IPS-15b (cell line): ENCODE results near the gene MFAP2.

Experiments used
- H3K27me3 ChIP-seq: one replicate; pipeline ENCODE4 v1.6.1; 2013; ENCODE audit warnings: low read length; ENCODE audit not compliant: control insufficient read depth, insufficient read depth
- H3K36me3 ChIP-seq: one replicate; pipeline ENCODE4 v1.6.1; 2013; ENCODE audit warnings: low read length; ENCODE audit not compliant: control insufficient read depth, insufficient read depth
- H3K4me1 ChIP-seq: one replicate; pipeline ENCODE4 v1.6.1; 2013; ENCODE audit warnings: mild to moderate bottlenecking, low read length; ENCODE audit not compliant: control insufficient read depth, insufficient read depth
- H3K4me3 ChIP-seq: one replicate; pipeline ENCODE4 v1.5.1; 2013; ENCODE audit warnings: low read depth, low read length
- H3K9ac ChIP-seq: one replicate; pipeline ENCODE4 v1.6.1; 2013; ENCODE audit warnings: low read depth, mild to moderate bottlenecking, low read length
- H3K9me3 ChIP-seq: one replicate; pipeline ENCODE4 v1.6.1; 2013; ENCODE audit warnings: mild to moderate bottlenecking, low read length; ENCODE audit not compliant: control insufficient read depth, insufficient read depth

Gene MFAP2

GRCh38 chr1:16977377-16977776 is 3.0 kb downstream of the MFAP2 start:
- H3K4me1 ChIP-seq = peaks cover 3% of the 10 kb centered on the region
- H3K27me3 ChIP-seq = no peaks in the 10 kb centered on the region
- no peak overlapping the region for H3K4me3 ChIP-seq
- H3K9ac ChIP-seq = no peak overlapping the region
- H3K36me3 ChIP-seq = peaks cover 26% of the 10 kb centered on the region
- H3K9me3 ChIP-seq = no peaks in the 10 kb centered on the region

- H3K9ac ChIP-seq = no peak overlapping the region
- H3K27me3 ChIP-seq = no peaks in the 10 kb centered on the region
- H3K9me3 ChIP-seq = no peaks in the 10 kb centered on the region
- H3K4me3 ChIP-seq = no peak overlapping the region
- H3K36me3 ChIP-seq = peaks cover 30% of the 10 kb centered on the region
- peaks cover 3% of the 10 kb centered on the region for H3K4me1 ChIP-seq
Measured at GRCh38 chr1:16976966-16977365, 3.5 kb downstream of the MFAP2 start.

- peaks cover 3% of the 10 kb centered on the region for H3K4me1 ChIP-seq
- no peaks in the 10 kb centered on the region for H3K9me3 ChIP-seq
- H3K36me3 ChIP-seq = peaks cover 38% of the 10 kb centered on the region
- no peak overlapping the region for H3K4me3 ChIP-seq
- H3K9ac ChIP-seq = no peak overlapping the region
- H3K27me3 ChIP-seq = no peaks in the 10 kb centered on the region
Measured at GRCh38 chr1:16975838-16976237, 4.6 kb downstream of the MFAP2 start.

GRCh38 chr1:16975211-16975610 is 5.2 kb downstream of the MFAP2 start:
- H3K36me3 ChIP-seq = peaks cover 38% of the 10 kb centered on the region
- peaks cover 3% of the 10 kb centered on the region for H3K4me1 ChIP-seq
- no peaks in the 10 kb centered on the region for H3K27me3 ChIP-seq
- H3K9me3 ChIP-seq = no peaks in the 10 kb centered on the region
- no peak overlapping the region for H3K4me3 ChIP-seq
- H3K9ac ChIP-seq = no peak overlapping the region

- H3K4me3 ChIP-seq = no peak overlapping the region
- no peaks in the 10 kb centered on the region for H3K9me3 ChIP-seq
- H3K9ac ChIP-seq = no peak overlapping the region
- H3K27me3 ChIP-seq = no peaks in the 10 kb centered on the region
- H3K4me1 ChIP-seq = no peaks in the 10 kb centered on the region
- H3K36me3 ChIP-seq = peaks cover 41% of the 10 kb centered on the region
Measured at GRCh38 chr1:16973215-16973614, 7.2 kb downstream of the MFAP2 start.

GRCh38 chr1:16972189-16972895 is 8.1 kb downstream of the MFAP2 start:
- Histone ChIP-seq H3K4me3 (no peak overlapping the region), H3K27me3 (no peaks in the 10 kb centered on the region), H3K4me1 (no peaks in the 10 kb centered on the region), H3K36me3 (peaks cover 42% of the 10 kb centered on the region), H3K9ac (no peak overlapping the region), H3K9me3 (no peaks in the 10 kb centered on the region)

GRCh38 chr1:16971341-16972188 is 8.9 kb downstream of the MFAP2 start:
- no peaks in the 10 kb centered on the region for H3K4me1 ChIP-seq
- H3K36me3 ChIP-seq = peaks cover 36% of the 10 kb centered on the region
- H3K9ac ChIP-seq = no peak overlapping the region
- no peaks in the 10 kb centered on the region for H3K27me3 ChIP-seq
- no peak overlapping the region for H3K4me3 ChIP-seq
- no peaks in the 10 kb centered on the region for H3K9me3 ChIP-seq

- Histone ChIP-seq H3K4me3 (no peak overlapping the region), H3K9ac (no peak overlapping the region), H3K27me3 (no peaks in the 10 kb centered on the region), H3K9me3 (no peaks in the 10 kb centered on the region), H3K4me1 (no peaks in the 10 kb centered on the region), H3K36me3 (peaks cover 33% of the 10 kb centered on the region)
Measured at GRCh38 chr1:16970132-16970910, 10.1 kb downstream of the MFAP2 start.

- no peak overlapping the region for H3K4me3 ChIP-seq
- no peaks in the 10 kb centered on the region for H3K9me3 ChIP-seq
- H3K4me1 ChIP-seq = no peaks in the 10 kb centered on the region
- H3K9ac ChIP-seq = no peak overlapping the region
- peaks cover 32% of the 10 kb centered on the region for H3K36me3 ChIP-seq
- no peaks in the 10 kb centered on the region for H3K27me3 ChIP-seq
Measured at GRCh38 chr1:16969651-16970050, 10.8 kb downstream of the MFAP2 start.

GRCh38 chr1:16969057-16969611 is 11.3 kb downstream of the MFAP2 start:
- Histone ChIP-seq H3K9me3 (no peaks in the 10 kb centered on the region), H3K27me3 (no peaks in the 10 kb centered on the region)

GRCh38 chr1:16968372-16968771 is 12.0 kb downstream of the MFAP2 start:
- Histone ChIP-seq H3K9me3 (no peaks in the 10 kb centered on the region), H3K4me3 (no peak overlapping the region), H3K4me1 (no peaks in the 10 kb centered on the region), H3K27me3 (no peaks in the 10 kb centered on the region), H3K36me3 (peaks cover 32% of the 10 kb centered on the region), H3K9ac (no peak overlapping the region)

More at GRCh38 chr1:16969057-16969611, 11.3 kb downstream of the MFAP2 start:
- Histone ChIP-seq H3K36me3 (peaks cover 32% of the 10 kb centered on the region), H3K4me3 (no peak overlapping the region), H3K9ac (no peak overlapping the region), H3K4me1 (no peaks in the 10 kb centered on the region)
